ENCODE data around the gene ZNF33B.

- TF ChIP-seq TSHZ2 (CRISPR knock-in tag; IDR thresholded peaks at IDR 0.05) (no peak), PATZ1 (CRISPR knock-in tag; IDR thresholded peaks at IDR 0.05; ENCODE audit: borderline replicate concordance) (no peak), ARNTL (CRISPR knock-in tag; IDR thresholded peaks at IDR 0.05; ENCODE audit: borderline replicate concordance, low read depth) (no peak), RARB (CRISPR knock-in tag; IDR thresholded peaks at IDR 0.05) (no peak), BACH2 (CRISPR knock-in tag; IDR thresholded peaks at IDR 0.05; ENCODE audit: borderline replicate concordance) (no peak), ZNF70 (CRISPR knock-in tag; IDR thresholded peaks at IDR 0.05) (no peak)
Observed at GRCh38 chr10:42635098-42635497, 3.3 kb downstream of the ZNF33B start.

Measured in SK-N-SH treated with all-trans-retinoic acid at 6 μM for 48 hours (cell line).